PC-3 (cell line): ENCODE results near the gene IGF2BP2.

Experiments
- EZH2 ChIP-seq: fragments of 300-600 bp; sonication (generic); IDR thresholded peaks from one replicate; pipeline ENCODE4 v1.6.1; 2017; ENCODE audit warnings: antibody characterized with exemption, mild to moderate bottlenecking, low read length; ENCODE audit not compliant: unreplicated experiment
- EZH2phosphoT487 ChIP-seq: fragments of 300-600 bp; sonication (generic); IDR thresholded peaks from 2 replicates; pipeline ENCODE4 v1.6.1; 2018; ENCODE audit warnings: mild to moderate bottlenecking, antibody characterized with exemption, low read length, borderline replicate concordance
- TF ChIP-seq, protein P1 (sequence below): fragments of 300-600 bp; sonication (generic); conservative IDR thresholded peaks from 2 replicates; pipeline ENCODE4 v1.5.1; 2017; ENCODE audit warnings: antibody characterized with exemption, low read depth, mild to moderate bottlenecking, low read length

DNA sequence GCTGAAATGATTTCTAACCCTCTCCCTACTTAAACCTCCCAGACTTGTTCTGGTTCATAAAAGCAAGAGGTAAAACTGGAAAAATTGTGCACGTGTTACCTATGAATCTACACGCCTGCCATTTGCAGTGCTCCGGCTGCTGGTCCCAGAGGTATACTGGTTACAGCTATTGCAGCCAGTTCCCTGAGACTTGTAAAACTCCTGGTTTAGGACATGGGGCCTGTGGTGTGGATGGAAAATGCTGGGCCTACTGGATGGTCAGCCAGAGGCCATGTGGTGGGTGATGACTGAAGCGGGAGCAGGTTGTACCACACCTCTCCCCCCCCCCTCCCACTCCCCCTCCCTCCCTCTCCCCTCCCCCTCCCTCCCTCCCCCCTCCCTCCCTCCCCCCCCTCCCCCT is 193.7 kb downstream of the IGF2BP2 start:
- TF ChIP-seq EZH2phosphoT487 (no peak), EZH2 (no peak)
- TF ChIP-seq, protein P1, sequence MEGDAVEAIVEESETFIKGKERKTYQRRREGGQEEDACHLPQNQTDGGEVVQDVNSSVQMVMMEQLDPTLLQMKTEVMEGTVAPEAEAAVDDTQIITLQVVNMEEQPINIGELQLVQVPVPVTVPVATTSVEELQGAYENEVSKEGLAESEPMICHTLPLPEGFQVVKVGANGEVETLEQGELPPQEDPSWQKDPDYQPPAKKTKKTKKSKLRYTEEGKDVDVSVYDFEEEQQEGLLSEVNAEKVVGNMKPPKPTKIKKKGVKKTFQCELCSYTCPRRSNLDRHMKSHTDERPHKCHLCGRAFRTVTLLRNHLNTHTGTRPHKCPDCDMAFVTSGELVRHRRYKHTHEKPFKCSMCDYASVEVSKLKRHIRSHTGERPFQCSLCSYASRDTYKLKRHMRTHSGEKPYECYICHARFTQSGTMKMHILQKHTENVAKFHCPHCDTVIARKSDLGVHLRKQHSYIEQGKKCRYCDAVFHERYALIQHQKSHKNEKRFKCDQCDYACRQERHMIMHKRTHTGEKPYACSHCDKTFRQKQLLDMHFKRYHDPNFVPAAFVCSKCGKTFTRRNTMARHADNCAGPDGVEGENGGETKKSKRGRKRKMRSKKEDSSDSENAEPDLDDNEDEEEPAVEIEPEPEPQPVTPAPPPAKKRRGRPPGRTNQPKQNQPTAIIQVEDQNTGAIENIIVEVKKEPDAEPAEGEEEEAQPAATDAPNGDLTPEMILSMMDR, result no peak
